HS-27A (cell line): ENCODE measurements around the gene COL15A1.

ENCODE experiments used
- DNase-seq: peaks from one replicate; pipeline ENCODE4 v3.0.0-alpha.2; 2012; ENCODE audit warnings: low read depth, missing footprints

The COL15A1 gene

DNA sequence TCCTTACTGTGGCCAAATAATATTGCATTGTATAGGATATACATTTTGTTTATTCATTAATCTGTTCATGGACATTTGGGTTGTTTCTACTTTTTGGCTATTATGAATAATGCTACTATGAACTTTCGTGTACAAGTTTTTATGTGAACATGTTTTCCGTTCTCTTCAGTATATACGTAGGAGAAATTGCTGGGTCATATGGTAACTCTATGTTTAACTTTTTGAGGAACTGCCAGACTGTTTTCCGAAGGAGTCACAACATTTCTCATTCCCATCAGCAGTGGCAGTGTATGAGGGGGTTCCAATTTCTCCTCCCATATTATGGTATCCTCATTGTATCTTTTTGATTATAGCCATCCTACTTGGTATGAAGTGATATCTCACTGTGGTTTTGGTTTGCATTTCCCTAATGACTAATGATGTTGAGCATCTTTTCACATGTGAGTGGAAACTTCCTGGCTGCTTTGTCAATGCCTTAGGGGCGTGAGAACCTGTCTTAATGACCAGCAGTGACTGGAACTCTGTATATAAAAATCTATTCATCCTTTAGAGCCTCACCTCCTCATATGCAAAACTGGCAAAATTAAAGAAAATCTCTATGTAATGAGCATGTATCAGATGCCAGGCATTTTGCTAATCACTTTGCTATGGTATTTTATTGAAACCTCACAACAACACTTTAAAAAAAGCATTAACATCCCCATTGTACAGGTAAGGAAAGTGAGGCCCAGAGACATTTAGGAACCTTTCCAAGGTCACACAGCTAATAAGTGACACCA, 113.4 kb downstream of the COL15A1 start:
- DNase-seq = no peak

DNA sequence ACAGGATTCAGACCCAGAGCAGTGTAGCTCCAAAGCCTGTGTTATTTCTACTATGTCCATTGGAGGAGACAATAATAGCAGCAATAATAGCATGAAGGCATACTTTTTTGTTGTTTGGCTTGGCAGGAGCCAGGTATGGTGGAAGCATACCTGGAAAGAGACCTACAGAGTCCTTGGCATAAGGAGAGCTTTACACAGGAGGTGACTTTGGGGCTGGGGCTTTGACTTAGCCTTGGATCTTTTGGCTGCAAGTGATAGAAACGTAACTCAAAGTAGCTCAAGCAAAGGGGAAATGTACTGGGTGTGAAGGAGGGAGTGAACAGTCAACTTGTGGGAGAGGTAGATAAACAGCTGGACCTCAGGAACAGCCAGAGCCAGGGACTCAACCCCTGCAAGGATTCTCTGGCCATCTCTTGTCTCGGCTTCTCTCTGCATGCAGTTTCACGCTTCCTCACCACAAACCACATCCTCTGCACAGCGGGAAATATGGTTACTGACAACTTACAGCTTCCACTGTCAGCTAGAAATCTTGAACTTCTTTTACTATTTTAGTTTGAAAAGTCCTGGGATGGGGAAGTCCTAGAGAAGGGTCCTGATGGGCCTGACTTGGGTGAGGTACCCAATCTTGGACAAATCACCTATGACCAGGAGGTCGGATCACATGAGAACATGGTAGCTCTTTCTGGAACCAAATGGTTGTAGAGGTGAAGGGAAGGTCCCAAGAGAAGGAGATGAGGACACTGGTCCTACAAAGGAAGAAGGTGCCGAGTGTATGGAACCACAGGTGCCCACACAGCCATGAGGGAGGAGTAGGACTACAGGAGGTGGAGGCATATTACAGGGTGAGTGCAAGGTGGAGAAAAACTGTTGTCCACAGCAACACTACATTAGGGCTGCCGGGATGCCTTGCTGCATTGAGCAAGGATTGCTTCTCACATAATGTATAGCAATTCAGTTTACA, 114.2 kb downstream of the COL15A1 start:
- no peak for DNase-seq

DNA sequence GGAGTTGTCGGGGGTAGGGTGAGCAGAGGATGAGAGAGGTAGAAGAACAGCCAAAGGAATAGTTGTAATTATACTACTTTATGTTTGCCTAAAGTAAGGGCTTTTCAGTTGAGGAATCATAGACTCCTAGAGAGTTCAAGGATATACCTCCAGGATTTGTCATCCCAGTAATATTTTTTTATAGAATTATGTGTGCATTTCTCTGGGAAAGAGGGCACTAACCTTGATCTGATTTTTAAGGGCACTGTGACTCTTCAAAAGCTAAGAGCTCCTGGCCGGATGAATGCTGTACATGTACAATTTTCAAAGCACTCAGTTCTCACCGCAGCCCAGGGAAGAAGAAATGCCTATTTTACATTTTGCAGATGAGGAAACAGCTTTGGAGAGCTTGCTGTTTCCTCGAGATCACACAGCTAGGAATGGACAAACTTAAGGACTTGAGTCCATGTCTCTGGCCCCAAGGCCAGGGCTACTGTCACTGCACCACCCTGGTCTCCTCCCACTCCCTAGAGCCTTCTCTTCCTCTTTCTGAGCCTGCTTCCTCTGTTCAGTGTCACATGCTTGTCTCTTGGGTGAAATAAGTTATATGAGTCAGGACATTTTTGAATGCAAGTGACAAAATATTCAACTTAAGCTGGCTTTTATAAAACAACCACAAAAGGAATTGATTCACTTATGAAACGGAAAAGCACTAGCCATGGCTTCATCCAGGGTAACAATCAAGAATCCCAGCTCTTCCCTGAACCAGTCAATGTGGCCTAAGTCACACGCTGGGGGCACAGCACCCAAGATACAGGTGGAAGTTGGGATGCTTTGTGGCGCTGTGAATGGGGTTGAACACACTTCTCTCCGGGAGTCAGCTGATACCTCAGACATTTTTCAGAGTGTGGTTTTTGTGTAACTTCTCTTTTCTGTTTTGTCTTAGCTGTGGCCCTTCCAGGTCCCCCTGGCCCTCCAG, 115.5 kb downstream of the COL15A1 start:
- no peak for DNase-seq

GRCh38 chr9:99060621-99061020, 116.9 kb downstream of the COL15A1 start:
- no peak for DNase-seq

DNA sequence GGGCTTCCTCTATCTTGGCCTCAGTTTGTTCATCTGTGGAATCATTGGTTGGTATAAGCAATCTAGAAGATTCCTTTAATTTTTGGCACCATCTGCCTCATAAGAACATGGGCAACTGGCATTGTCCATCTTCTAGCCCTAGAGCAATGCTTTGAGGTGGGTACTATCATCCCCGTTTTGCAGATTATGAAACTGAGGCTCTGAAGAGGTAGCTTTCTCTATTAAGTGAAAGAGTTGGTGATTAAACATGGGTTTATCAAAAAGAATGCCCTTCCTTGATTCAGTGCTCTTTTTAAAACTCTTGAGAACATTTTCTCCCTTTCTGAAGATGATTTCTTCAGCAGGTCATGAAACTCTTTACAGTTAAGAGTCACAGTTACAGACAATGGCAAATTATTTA, 118.8 kb downstream of the COL15A1 start:
- DNase-seq = no peak

- DNase-seq = no peak
Measured at GRCh38 chr9:99063522-99063921, 119.8 kb downstream of the COL15A1 start.

GRCh38 chr9:99066571-99066970, 122.9 kb downstream of the COL15A1 start:
- DNase-seq = no peak

GRCh38 chr9:99069075-99069474, 125.4 kb downstream of the COL15A1 start:
- no peak for DNase-seq

DNA sequence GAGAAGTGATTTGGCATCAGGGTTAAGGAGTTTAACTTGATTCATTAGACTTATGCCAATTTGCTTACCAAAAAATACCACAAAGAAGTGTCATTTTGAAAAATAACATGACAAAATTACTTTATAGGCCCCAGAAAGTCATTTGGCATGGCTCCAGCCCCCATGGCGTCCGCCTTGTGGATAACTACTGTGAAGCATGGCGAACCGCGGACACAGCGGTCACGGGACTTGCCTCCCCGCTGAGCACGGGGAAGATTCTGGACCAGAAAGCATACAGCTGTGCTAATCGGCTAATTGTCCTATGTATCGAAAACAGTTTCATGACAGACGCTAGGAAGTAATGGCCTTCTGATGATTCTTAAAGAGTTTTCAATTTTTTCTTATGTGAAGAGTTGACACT, 125.8 kb downstream of the COL15A1 start:
- DNase-seq = no peak

DNA sequence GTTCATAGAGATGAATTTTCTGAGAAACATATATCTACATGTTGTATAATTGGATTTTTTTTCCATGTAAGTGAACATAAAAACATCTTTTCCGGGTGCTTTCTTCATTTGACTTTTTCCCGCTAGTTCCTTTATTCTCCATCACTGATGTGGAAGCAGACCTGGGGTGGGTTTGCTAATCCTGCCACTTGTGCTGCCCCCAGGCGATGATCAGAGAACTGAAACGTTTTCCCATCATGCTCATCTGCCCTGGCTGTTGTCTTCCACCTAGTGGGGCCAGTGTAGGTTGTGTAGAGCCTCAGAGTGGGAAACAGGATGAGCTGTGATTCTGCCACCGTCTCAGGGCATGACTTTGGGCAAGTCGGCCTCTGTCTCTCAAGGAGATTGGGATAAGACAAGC, 127.0 kb downstream of the COL15A1 start:
- DNase-seq = no peak

GRCh38 chr9:99071313-99072039, 127.8 kb downstream of the COL15A1 start:
- DNase-seq = no peak

DNA sequence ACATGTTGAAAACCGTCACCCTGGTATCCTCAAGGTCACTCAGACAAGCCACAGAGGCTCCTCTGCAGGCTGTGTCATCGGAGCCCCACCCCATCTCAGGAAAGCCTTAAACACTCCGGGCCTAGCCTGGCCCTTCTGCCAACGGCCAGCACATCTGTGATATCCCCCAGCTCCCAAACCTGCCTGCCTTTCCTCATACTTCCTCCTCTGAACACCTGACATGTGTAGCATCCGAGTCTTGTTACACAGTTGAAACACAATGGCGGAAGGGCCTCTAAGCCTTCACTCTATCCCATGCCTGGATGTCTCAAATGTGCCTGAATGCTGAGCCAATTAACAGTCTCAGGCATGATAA, 128.3 kb downstream of the COL15A1 start:
- no peak for DNase-seq

DNA sequence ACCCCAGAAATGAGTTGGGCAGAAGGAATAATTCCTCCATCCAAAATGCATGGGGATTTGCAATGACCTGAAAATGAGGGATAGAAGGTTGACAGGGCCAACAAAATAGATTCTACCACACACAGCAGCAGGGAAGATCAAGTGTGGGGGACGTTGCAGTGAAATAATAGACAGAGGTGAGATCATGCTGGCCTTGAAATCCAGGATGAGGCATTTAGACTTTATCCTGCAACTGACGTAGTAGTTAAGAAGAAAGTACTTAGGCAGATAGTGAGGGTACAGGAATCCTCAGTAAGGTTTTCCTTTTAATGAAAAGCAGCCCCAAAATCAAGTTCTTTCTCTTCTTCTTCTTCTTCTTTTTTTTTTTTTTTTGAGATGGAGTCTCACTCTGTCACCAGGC, 129.6 kb downstream of the COL15A1 start:
- no peak for DNase-seq

- no peak for DNase-seq
Measured at GRCh38 chr9:99073985-99074901, 130.5 kb downstream of the COL15A1 start.

- DNase-seq = no peak
Measured at GRCh38 chr9:99074902-99075245, 131.2 kb downstream of the COL15A1 start.

GRCh38 chr9:99075246-99075912, 131.7 kb downstream of the COL15A1 start:
- peak; percentile 77 for DNase-seq

GRCh38 chr9:99076030-99076429, 132.3 kb downstream of the COL15A1 start:
- no peak for DNase-seq

DNA sequence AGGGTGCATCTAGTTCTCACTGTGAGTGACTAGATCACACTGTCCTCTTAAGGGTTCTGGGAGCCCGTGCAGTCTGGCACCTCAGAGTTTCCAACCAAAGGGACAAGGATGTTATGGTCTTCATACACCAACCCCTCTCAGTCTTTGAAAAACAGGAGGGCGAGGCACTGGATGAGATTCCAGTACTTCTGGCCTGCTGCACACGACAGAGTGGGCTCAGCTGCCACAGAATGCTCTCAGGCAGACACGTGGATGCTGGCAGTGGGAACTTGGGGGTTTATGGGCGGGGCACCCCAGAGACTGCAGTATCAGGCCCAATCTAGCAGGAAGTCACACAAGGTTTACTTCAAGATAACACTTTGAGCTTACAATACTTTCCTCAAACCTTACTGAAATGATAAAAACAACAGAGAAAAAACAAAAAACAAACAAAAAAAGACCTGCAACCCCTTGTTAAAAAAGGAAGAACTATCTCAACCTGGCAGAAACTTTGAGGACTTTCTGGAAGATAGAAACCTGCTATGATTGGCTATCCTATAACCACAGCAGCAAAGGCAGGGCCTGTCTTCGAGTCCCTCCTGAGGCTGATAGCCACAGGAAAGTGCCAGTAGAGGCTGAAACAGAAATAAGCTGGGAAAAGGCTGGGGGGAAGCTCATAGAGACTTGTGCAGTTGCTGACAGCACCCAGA, 132.9 kb downstream of the COL15A1 start:
- no peak for DNase-seq

DNA sequence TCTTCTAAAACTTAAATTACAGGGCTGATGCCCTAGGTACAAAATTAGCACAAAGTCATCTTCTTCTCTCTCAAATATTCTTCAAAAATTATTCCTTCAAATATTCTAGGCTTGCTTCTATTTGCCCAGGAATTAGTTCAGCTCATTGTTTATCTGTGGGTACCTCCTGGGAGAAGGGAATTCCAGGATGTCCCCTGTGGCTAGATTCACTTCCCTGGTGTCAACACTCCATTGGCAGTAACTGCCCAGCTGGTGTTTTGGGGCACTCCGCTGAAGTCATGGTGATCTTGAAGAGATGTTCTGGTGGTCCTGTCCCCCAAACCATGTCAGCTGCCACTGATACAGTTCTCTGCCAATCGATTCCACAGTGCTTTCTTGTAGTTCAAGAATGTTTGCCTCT, 135.0 kb downstream of the COL15A1 start:
- DNase-seq = no peak
